Vagina (tissue), 2 donors: ENCODE results near the gene PHF13. TPM values are rescaled to one million over a fixed set of nuclear protein-coding genes. Genes with fewer than 3 reads are reported as not detected.

ENCODE experiments used
- DNase-seq, 2 donors: peaks; one replicate each; pipeline ENCODE4 v3.0.0-alpha.2; 2017; ENCODE audit errors: extremely low spot score in 2 of 2
- H3K27ac ChIP-seq: fragments of 200-600 bp; sonication (generic); one replicate; pipeline ENCODE4 v1.5.1; 2019
- H3K27me3 ChIP-seq: fragments of 200-600 bp; sonication (generic); one replicate; pipeline ENCODE4 v1.5.1; 2019
- H3K36me3 ChIP-seq, 2 donors: fragments of 200-600 bp; sonication (generic); one replicate each; pipeline ENCODE4 v1.5.1; 2017 to 2019
- H3K4me1 ChIP-seq: fragments of 200-600 bp; sonication (generic); one replicate; pipeline ENCODE4 v1.5.1; 2019
- H3K4me3 ChIP-seq, 2 donors: fragments of 200-600 bp; sonication (generic); 1 replicate in 1 of 2; 2 replicates in 1 of 2; pipeline ENCODE4 v1.5.1; 2016 to 2019
- H3K9me3 ChIP-seq: fragments of 200-600 bp; sonication (generic); one replicate; pipeline ENCODE4 v1.5.1; 2019
- POLR2A ChIP-seq, 2 donors: fragments of 450-650 bp; IDR thresholded peaks; one replicate each; pipeline ENCODE4 v1.6.1; 2017; ENCODE audit warnings: antibody characterized with exemption in 2 of 2, mild to moderate bottlenecking in 2 of 2, moderate library complexity in 2 of 2
- POLR2AphosphoS5 ChIP-seq, 2 donors: sonication (generic); formaldehyde crosslinking; IDR thresholded peaks; one replicate each; pipeline ENCODE4 v1.9.0; 2017; ENCODE audit warnings: antibody characterized with exemption in 2 of 2, mild to moderate bottlenecking in 2 of 2, low read depth in 1 of 2; ENCODE audit not compliant: insufficient read depth in 1 of 2
- intact Hi-C: fragments of 100-400 bp; cut with DNase I; formaldehyde crosslinking; loops from one replicate; pipeline ENCODE4 v1.15.1; 2023
- total RNA-seq: library from RNA; depleted of rRNA; stranded (reverse); fragments of >200 nt; gene quantifications from one replicate; pipeline ENCODE4 v1.2.3, GENCODE V29; 2016
- TF ChIP-seq, protein P1 (sequence below), 3 experiments: fragments of 450-650 bp in 2 of 3; fragments of 200-600 bp in 1 of 3; sonication (generic) in 1 of 3; IDR thresholded peaks; one replicate each; pipeline ENCODE4 v1.5.1; 2017 to 2019; ENCODE audit warnings: antibody characterized with exemption in 3 of 3, mild to moderate bottlenecking in 2 of 3, moderate library complexity in 2 of 3

The PHF13 gene
- total RNA-seq, 1 donor from 2014 or later, result 21.6 TPM

DNA sequence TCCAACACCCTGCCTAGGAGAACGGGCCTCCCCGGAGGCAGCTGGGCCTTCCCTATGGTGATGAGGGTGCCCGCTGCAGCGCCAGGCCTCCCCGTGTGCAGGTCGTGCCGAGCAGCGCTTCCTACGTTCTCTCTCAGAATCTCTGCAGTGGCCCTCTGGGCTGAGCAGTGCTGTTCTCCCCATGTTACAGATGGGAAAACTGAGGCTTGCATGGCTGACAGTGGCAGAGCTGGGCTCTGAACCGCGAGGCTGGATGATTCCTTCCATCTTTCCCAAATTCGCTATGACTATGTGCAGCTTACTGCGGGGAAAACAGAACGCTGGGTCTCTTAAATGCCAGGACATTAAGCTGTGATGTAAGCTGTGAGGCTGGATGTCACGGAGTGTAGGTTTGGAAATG lies 19.7 kb upstream of the PHF13 start:
- H3K4me3 ChIP-seq, result no peak overlapping the region
- no peak overlapping the region for H3K27ac ChIP-seq
- no peaks in the 10 kb centered on the region for H3K9me3 ChIP-seq
- peaks cover 79% of the 10 kb centered on the region for H3K4me1 ChIP-seq
- no peak for DNase-seq
- intact Hi-C loops, result no loop called here
- TF ChIP-seq POLR2AphosphoS5 (IDR thresholded peaks at IDR 0.05; ENCODE audit: insufficient read depth in 1 of 2, low read depth in 1 of 2) (no peak), POLR2A (IDR thresholded peaks at IDR 0.05) (no peak)
- TF ChIP-seq, protein P1, sequence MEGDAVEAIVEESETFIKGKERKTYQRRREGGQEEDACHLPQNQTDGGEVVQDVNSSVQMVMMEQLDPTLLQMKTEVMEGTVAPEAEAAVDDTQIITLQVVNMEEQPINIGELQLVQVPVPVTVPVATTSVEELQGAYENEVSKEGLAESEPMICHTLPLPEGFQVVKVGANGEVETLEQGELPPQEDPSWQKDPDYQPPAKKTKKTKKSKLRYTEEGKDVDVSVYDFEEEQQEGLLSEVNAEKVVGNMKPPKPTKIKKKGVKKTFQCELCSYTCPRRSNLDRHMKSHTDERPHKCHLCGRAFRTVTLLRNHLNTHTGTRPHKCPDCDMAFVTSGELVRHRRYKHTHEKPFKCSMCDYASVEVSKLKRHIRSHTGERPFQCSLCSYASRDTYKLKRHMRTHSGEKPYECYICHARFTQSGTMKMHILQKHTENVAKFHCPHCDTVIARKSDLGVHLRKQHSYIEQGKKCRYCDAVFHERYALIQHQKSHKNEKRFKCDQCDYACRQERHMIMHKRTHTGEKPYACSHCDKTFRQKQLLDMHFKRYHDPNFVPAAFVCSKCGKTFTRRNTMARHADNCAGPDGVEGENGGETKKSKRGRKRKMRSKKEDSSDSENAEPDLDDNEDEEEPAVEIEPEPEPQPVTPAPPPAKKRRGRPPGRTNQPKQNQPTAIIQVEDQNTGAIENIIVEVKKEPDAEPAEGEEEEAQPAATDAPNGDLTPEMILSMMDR (IDR thresholded peaks at IDR 0.05), result no peak
- no peaks in the 10 kb centered on the region for H3K27me3 ChIP-seq
- peaks cover 0 to 95% of the 10 kb centered on the region in 2 donors for H3K36me3 ChIP-seq

DNA sequence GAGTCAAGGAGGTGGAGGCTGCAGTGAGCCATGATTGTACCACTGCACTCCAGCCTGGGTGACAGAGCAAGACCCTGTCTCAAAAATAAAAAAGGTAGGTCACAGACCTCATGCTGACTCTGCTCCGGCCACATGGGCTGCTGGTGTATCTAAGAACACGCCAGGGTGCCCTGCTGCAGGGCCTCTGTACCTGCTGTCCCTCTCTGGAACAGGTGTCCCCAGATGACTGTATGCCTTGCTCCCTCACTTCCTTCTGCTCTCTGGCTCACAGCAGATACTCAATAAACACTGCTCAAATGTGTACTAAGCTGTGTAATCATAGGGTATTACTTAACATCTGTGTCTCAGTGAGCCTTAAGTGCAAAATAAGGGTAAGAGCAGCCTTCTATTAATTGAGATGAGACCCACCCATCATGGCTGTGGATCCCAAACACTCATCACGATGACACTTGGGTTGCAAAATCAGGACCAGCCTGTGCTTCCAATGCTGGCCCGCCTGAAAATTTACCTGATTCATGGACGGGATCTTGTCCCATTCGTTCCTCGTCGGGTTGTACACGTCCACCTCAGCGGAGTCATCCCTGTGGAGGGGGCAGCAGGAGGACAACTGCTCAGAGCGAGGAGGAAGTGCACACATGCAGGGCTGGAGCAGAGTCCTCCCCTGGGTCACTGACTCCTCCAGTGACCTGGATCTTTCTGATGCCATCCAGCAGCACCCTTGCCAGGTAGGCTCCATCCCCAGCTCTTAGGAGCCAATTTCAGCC lies 18.4 kb upstream of the PHF13 start:
- H3K27ac ChIP-seq, result no peak overlapping the region
- DNase-seq, result no peak
- H3K27me3 ChIP-seq, result no peaks in the 10 kb centered on the region
- no peaks in the 10 kb centered on the region for H3K9me3 ChIP-seq
- intact Hi-C loops, result no loop called here
- peaks cover 0 to 87% of the 10 kb centered on the region in 2 donors for H3K36me3 ChIP-seq
- H3K4me3 ChIP-seq, result no peak overlapping the region
- TF ChIP-seq, protein P1 (IDR thresholded peaks at IDR 0.05), result no peak
- no peak for TF ChIP-seq POLR2AphosphoS5 (IDR thresholded peaks at IDR 0.05; ENCODE audit: insufficient read depth in 1 of 2, low read depth in 1 of 2)
- peaks cover 79% of the 10 kb centered on the region for H3K4me1 ChIP-seq

DNA sequence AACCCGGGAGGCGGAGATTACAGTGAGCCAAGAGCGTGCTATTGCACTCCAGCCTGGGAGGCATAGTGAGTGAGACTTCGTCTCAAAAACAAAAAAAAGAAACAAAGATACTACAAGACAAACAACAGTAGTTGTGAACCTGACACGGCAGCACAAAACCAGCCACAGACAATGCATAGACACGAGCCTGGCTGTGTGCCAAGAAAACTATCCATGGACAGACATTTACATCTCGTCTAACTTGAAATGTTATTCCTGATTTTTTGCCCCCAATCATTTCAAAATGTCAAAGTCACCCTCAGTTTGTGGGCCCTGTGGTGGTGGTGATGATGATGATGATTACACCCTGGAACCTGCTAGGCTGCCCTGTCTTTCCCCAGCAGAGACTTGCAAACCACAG lies 17.2 kb upstream of the PHF13 start:
- Histone ChIP-seq H3K36me3 (peaks cover 0 to 78% of the 10 kb centered on the region in 2 donors), H3K9me3 (no peaks in the 10 kb centered on the region), H3K27ac (peak overlapping the region; percentile 98), H3K4me3 (peak overlapping the region in 1 of 2 donors; percentile 20), H3K4me1 (peaks cover 76% of the 10 kb centered on the region), H3K27me3 (no peaks in the 10 kb centered on the region)
- TF ChIP-seq POLR2AphosphoS5 (IDR thresholded peaks at IDR 0.05; ENCODE audit: insufficient read depth in 1 of 2, low read depth in 1 of 2) (no peak), POLR2A (IDR thresholded peaks at IDR 0.05) (no peak)
- TF ChIP-seq, protein P1 (IDR thresholded peaks at IDR 0.05), result no peak
- intact Hi-C loops, result no loop called here
- DNase-seq, result no peak

DNA sequence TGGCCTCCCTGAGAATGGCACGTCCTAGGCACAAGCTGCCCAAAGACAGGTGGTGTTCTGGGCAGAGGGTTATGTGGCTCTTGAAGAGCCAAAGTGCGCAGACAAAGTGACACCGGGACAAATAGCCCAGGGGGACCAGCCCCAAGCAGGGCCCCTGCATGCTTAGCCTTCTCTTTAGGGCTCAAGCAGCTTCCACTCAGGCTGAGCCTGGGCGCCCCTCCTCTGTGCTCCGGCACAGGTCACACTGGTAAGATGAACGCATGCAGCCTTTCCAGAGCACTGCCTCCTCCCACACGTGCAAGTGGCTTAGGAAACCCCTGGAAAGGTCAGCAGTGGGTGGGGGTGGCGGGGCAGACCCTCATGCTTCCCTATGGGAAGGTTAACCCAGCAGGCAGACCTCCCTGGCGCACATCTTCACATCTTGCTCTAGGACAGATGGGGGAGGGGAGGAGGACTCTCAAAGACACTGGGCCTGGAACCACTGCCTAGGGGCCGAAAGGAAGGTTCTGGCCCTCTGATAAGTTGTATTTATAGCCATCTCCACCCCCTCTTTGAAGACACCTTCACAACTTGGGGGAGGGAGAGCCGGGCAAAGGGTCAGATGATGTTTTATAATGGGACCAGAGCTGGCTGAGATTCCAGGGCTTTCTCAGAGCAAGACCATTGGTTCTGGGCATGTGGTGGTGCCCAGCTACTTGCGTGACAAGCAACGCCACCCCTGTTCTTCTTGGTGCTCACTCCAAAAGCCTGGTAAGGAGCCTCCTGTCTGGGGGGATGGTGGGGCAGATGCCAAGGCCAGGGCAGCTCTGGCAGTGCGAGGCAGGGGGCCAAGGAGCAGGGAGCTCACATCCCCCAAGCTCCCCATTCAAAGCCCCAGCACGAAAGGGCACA lies 16.4 kb upstream of the PHF13 start:
- DNase-seq, result no peak
- no peaks in the 10 kb centered on the region for H3K27me3 ChIP-seq
- H3K4me1 ChIP-seq, result peaks cover 68% of the 10 kb centered on the region
- H3K9me3 ChIP-seq, result no peaks in the 10 kb centered on the region
- TF ChIP-seq, protein P1 (IDR thresholded peaks at IDR 0.05), result no peak
- TF ChIP-seq POLR2A (IDR thresholded peaks at IDR 0.05) (no peak), POLR2AphosphoS5 (IDR thresholded peaks at IDR 0.05; ENCODE audit: insufficient read depth in 1 of 2, low read depth in 1 of 2) (no peak)
- H3K4me3 ChIP-seq, result peak overlapping the region in 1 of 2 donors; percentile 20
- intact Hi-C loops, result no loop called here
- H3K36me3 ChIP-seq, result peaks cover 0 to 70% of the 10 kb centered on the region in 2 donors
- H3K27ac ChIP-seq, result peak overlapping the region; percentile 98
